HG02970 (cell line): ENCODE measurements around the gene MARCHF10.

Source experiments
- ATAC-seq: cut with Tn5 transposase; IDR thresholded peaks from one replicate; pipeline ENCODE4 v1.9.1; 2021; ENCODE audit warnings: mild to moderate bottlenecking, moderate library complexity, moderate number of reproducible peaks; ENCODE audit not compliant: unreplicated experiment, low FRiP score

MARCHF10 gene

GRCh38 chr17:62720126-62720850, 87.8 kb downstream of the MARCHF10 start:
- no peak for ATAC-seq

DNA sequence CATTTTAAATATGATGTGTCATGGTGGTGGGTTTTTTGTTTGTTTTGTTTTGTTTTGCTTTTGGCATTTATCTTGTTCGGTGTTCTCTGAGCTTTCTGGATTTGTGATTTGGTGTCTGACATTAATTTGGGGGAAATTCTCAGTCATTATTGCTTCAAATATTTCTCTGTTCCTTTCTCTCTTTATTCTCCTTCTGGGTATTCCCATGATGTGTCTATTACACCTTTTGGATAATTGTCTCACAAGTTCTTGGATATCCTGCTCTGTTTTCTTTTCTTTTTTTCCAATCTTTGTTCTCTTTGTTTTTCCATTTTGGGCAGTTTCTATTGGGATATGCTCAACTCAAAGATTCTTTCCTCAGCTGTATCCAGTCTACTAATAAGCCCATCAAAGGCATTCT, 88.5 kb downstream of the MARCHF10 start:
- no peak for ATAC-seq

DNA sequence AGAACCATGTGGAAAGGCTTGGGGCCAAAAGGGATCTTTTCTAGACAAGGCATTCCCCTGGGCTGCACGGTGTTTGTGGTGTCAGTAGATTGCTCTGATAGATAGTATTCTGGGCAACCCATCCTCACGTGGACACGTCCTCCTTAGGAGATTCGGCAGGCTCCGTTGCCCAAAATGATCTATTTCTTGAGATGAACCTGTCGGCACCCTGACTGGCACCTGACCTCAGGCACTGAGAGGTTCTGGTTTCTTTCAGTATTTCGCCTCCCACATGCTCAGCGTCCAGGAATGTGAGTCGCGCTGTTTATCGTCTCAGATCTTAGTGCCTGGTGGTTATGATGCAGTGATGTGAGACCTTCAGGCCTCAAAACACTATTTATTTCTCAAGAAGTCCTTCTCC, 89.7 kb downstream of the MARCHF10 start:
- no peak for ATAC-seq

DNA sequence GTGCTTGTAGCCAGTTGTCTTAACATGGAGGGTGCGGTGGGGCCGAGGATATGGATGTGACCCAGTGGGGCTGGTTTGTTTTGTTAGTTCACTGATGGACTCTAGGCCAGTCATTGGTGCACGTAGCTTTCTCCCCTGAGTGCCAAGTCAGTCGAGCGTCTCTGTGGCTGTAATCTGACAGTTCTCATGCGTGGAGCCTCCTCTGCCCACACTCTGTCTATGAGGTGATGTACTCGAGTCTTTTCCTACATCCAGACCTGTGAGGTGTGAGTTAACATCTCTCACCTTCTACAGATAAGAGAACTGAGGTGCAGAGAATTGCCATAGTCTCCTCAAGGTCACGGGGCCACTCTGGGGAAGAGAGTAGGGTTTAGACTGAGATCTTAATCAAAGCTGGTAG, 90.2 kb downstream of the MARCHF10 start:
- ATAC-seq = no peak

DNA sequence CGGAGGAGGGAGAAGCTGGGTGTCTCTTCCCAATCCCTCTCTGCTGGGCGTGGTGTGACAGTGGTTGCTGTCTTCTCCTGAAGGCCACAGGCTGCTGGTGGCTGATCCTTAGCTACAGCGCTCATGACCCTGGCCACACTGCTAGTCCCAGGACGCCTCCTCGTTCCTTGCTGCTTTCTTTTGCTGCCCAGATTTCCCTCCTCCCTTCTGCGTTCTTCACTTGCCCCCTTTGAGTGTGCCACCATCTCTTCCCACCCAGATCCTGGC, 90.6 kb downstream of the MARCHF10 start:
- no peak for ATAC-seq

- ATAC-seq = no peak
Measured at GRCh38 chr17:62716834-62717588, 91.1 kb downstream of the MARCHF10 start.

DNA sequence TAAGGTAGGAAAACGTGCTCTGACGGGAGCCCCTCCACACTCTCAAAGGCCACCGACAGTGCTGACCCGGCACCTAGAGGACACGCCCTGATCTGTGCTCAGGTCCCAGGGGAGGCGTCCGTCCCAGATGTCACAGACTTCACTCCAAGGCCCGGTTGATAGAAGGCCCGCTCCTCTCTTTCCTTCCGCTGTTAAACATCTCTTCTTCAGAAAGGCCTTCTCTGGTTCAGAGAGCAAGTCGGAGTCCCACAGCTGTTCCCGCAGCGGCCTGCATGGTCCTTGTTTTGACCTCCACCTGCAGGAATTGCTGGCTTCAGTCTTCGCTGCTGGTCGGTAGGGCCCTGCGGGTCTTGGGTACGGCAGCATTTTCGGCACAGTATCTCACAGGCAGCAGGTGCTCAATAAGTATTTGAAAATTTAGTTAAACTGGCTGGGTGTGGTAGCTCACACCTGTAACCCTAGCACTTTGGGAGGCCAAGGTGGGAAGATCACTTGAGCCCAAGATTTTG, 92.2 kb downstream of the MARCHF10 start:
- no peak for ATAC-seq

- no peak for ATAC-seq
Measured at GRCh38 chr17:62714016-62714777, 93.9 kb downstream of the MARCHF10 start.

GRCh38 chr17:62713086-62713881, 94.8 kb downstream of the MARCHF10 start:
- no peak for ATAC-seq

DNA sequence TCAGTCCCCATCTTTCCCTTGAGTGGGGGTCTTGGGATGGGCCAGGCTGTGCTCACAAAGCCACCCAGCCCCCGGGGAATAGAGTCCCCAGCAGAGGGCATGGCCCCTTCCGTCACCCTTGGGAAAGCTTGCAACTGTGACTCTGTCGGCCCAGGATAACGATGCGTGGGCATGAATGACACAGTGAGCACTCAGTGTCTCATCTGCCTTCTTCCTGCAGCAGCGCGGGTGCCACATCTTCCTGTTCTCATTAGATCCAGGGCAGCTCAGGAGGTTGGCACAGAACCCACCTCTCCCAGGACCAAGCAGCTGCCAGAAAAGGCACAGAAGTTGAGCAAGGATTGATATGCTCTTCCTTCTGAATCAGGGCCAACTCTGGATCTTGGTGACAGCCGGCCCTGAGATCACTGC, 95.9 kb downstream of the MARCHF10 start:
- ATAC-seq = no peak

DNA sequence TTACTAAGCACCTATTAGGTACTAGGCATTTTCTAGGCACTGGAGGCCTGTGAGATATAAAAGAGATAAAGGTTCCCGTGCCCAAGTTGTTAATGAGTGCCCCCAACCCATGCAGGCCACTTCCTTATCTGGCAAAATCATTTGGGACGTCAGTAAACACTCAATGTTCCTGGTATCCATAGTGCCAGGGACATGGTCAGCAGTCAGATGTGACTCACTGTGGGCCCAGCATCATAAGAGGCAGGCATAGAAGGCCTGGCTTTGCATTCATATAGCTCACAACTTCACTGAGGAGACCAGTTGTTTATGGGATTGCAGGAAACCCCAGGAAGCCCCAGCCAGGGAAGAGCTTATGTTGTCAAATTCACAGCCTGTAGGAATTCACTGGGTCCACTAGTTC, 99.5 kb downstream of the MARCHF10 start:
- ATAC-seq = no peak

DNA sequence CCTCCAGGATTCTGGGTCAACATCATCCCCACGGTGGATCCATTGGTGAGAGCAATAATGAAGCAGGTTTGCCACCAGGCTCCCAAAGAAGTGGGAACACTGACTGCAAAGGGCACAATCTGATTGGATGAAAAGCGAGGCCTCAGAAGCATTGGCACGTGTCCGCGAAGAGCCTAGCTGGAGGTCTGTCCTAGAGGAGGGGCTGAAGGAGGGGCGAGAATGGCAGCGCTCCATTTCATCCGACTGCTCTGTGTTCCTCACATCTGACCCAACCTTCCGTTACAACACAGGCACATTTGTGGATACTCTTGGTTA, 100.7 kb downstream of the MARCHF10 start:
- ATAC-seq = no peak

DNA sequence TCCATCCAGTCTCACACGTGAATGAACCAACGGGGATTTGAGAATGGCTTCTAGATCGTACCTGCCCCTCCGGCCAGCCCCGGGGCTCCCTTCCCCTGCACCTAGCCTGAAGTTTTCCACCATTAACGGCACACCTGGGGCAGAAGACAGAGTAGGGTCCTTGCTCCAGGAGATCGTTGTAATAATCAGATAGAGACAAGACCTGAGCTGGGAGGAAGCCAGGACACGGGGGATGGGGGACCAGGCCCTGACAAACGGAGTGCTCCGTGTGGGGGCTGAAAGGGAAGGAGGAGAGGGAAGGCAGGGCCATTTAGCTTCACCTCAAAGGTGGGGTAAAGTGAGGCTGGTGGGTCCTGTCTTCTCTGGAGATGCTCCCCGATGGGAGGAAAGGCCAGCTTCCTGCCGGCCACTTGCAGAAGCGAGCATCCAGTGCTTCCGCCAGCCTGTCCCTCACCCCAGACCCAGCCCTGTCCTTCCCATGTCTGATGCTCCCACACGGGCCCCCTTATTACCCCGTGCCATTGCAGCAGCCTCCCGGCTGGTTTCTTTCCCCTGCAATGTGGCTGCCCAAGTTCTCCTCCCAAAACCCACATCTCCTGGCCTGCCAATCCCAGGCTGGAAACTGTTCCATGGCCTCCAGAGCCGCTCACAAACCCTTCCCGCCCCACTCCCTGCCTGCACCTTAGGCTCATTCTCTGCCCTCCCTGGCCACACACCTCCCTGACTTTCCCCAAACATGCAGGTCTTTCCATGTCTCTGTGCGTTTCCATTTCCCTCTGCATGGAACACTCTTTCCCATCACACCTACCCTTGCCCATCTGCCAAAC, 101.3 kb downstream of the MARCHF10 start:
- no peak for ATAC-seq

DNA sequence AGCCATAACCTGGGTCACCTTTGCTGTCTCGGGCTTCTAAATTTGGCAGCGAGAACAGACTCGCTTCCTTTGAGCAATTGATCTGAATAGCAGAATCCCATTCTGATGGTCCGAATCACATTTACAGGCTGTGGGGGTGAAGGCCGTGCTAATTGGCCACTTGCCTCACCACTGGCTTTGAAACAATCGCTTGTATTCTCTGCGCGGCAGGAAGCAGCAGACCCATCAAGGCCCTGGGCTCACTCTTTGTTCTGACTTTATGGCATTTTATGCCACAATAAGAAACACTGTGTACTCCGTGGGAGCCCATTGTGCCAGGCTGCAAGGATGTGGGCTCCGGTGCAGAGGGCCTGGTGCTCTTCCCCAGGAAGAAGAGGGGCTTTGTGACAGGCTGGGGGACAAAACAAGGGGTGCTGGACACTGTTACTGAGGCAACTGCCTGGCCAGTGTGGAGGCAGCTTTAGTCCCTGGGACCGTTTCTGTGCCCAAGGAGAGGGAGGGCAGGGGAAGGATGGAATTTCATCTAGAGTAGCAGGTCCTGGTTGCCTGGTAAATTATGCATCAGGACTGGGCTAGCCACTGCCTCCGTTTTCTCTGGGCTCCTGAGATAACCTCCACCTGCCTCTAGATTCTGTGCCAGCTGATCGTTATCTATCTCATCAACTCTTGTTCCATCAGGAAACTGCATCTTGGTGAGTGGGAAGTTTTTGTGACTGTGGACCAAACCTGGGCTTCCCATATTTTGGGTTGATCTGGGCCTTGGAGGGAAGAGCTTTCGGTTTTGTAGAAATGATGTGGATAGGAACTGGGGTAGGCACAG, 102.1 kb downstream of the MARCHF10 start:
- ATAC-seq = no peak

- ATAC-seq = no peak
Measured at GRCh38 chr17:62705156-62705777, 102.8 kb downstream of the MARCHF10 start.

- ATAC-seq = no peak
Measured at GRCh38 chr17:62704381-62704971, 103.6 kb downstream of the MARCHF10 start.

- ATAC-seq = no peak
Measured at GRCh38 chr17:62703776-62704380, 104.2 kb downstream of the MARCHF10 start.

DNA sequence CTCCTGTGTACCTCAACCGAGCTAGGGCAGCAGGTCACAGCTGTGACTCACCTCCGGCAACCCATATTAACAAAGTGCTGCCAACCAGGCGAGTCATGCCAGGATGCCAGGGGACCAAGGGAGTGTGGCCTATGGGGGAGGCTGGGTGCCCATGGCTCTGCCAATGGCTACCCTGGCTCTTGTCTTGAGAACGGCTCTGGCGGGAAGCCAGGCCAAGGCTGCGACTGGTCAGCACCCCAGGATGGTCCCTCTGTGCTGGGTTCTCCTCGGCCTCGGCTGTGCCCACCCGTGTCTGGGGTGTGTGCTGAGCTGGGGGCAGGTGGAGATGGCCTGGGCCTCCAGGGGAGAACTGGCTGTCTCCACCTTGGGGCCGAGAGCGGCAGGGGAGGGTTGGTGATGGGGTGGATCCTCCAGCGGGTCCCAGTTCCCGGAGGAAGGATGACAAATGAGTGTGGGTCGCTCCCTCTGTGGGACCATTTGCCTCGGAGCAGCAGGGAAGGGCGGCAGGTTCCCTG, 104.8 kb downstream of the MARCHF10 start:
- no peak for ATAC-seq
